Stimulated activated CD4-positive, alpha-beta T cell treated with anti-CD3 and anti-CD28 coated beads, Interleukin-1b, Interleukin-23, amount 100 ng/mL, for 4 hours (primary cell): ENCODE measurements around the gene DNAJB13.

Source experiments
- DNase-seq, 2 donors: peaks; one replicate each; pipeline ENCODE4 v3.0.0-alpha.2; 2020; ENCODE audit warnings: low read depth in 2 of 2

Gene DNAJB13

DNA sequence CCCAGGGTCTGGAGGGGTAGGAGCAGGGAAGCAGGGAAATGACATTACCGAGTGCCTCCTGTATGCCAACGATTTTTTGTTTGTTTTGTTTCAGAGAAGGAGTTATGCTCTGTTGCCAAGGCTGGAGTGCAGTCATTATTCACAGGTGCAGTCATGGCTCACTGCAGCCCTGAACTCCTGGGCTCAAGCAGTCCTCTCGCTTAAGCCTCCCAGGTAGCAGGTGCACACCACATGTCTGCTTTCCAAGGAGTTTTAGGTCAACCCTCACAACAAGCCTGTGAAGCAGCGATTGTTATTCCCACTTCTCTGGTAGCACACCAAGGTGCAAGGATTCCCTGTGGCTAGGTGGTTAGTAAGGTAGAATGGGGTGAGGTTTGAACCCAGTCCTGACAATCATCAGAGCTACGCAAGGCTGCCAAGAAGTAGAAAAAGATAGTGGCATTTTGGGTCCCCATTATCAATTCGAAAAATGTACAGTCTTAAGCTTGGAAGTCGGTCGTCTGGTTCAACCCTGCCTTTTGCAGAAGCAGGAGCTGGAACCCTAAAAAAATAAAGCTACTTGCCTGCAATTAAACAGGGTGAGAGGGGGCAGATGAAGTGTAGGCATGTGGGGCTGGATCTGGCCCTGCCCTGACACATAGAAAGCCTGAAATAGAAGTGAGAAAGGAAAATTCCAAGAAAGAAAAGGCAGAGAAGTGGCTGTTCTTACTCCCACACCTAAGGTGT lies 48.9 kb downstream of the DNAJB13 start:
- DNase-seq, result no peak

- DNase-seq, result no peak
Measured at GRCh38 chr11:74000307-74001133, 49.7 kb downstream of the DNAJB13 start.

DNA sequence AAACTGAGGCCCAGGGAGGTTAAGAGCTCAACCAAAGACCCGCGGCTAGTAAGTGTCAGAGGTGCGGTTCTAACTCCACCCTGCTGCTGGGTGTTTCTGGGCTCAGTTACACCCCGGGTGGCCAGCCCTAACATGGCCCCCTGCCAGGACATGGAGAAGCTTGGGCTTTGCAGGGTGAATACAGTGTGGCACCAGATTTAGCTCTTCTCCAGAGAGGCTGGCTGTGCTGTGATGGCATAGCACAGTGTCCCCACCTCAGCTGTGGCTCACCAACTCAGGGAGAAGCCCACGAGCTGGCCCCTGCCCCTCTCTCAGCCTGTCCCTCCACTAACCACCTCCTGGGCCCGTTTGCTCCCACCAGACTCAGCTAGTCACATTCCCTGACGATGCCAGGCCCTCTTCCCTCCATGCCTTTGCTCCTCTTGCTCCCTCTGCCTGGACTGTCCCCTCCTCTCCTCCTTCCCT lies 51.0 kb downstream of the DNAJB13 start:
- no peak for DNase-seq

- no peak for DNase-seq
Measured at GRCh38 chr11:74002832-74003231, 52.0 kb downstream of the DNAJB13 start.

GRCh38 chr11:74004046-74004695 lies 53.3 kb downstream of the DNAJB13 start:
- DNase-seq, result no peak

GRCh38 chr11:74004759-74005615 lies 54.2 kb downstream of the DNAJB13 start:
- DNase-seq, result peak; percentile 53 to 69

DNA sequence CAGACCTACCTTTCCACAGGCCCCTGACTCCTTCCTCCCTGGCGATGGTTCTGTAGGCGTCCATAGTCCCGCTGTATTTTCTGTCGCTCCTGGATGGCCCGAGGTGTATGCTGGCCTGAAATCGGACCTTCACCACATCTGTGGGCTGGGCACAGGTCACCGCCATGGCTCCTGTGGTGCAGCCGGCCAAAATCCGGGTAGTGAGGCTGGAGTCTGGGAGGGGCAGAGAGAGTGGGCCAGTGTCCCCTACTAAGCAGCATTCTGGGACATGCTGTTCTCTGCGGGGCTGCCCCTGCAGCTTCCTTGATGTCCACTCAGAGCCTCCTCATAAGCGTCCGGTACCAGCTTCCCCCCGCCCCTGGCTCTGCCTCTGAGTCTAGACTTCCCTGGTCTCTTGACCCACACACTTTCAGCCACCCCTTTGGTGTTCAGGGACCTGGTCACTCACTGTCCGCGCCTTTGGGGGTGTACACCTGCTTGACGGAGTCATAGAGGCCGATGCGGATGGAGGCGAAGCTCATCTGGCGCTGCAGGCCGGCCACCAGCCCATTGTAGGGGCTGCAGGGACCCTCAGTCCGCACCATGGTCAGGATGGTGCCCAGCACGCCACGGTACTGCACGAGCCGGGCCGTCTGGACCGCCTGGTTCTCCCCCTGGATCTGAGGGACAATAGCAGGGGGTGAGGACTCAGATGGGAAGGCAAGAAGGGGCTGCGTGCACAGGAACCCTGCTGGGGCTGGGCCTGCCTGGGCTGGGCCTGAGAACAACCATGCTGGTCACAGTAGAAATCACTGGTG lies 55.1 kb downstream of the DNAJB13 start:
- DNase-seq, result no peak

DNA sequence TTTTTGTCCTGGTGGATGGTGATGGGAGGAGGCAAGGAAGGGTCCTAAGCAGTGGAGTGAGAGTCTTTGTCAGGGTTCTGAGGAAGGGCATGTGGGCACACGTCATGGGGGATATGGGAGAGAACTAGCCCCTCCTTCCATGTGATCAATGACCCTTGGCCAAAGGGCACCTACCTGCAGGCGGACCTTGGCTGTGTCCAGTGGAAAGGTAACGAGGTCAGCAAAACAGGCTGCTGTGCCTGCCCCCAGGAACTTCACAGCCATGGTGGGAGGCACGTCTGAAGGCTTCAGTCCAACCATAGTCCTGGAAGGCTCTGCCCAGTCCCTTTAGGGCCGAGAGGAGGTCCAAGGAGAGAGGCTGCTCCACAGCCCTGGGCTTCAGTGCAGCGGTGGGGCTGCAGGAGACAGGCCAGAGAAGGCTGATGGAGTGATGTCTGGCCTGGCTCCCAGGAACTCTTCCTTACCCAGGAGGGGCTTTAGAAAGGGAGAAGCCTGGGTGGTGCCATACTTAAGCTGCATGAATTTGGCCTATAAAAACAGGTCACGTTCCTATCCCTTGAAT lies 56.0 kb downstream of the DNAJB13 start:
- DNase-seq, result no peak

DNA sequence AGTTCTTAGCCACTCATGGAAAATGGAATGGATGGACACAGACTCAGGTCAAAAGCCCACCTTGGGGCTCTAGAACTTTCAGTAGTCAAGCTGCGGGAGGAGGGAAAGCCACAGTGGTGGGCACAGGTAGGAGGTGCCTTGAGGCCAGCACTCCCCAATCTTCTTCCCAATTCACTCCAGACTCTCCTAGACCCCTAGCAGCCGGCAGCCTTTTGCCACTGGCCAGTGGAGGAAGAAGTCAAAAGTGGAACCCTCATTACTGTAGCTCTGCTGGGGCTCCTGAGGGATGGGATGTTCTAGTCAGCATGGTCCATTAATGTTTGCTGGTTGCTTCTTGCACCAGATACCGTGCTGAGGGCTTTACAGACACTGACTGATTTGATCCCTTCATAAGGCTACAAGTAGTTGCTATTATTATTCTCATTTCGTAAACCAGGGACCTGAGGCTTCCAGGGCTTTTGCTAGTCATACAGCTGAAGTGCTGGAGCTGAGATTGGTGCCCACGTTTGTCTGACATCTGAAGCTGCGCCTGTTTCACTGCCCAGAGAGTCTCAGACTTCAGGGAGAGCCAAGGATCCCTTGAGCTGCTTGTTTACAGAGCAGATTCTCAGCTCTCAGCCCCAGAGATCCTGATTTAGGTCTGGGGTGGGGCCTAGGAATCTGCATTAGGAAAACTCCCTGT lies 57.0 kb downstream of the DNAJB13 start:
- no peak for DNase-seq

DNA sequence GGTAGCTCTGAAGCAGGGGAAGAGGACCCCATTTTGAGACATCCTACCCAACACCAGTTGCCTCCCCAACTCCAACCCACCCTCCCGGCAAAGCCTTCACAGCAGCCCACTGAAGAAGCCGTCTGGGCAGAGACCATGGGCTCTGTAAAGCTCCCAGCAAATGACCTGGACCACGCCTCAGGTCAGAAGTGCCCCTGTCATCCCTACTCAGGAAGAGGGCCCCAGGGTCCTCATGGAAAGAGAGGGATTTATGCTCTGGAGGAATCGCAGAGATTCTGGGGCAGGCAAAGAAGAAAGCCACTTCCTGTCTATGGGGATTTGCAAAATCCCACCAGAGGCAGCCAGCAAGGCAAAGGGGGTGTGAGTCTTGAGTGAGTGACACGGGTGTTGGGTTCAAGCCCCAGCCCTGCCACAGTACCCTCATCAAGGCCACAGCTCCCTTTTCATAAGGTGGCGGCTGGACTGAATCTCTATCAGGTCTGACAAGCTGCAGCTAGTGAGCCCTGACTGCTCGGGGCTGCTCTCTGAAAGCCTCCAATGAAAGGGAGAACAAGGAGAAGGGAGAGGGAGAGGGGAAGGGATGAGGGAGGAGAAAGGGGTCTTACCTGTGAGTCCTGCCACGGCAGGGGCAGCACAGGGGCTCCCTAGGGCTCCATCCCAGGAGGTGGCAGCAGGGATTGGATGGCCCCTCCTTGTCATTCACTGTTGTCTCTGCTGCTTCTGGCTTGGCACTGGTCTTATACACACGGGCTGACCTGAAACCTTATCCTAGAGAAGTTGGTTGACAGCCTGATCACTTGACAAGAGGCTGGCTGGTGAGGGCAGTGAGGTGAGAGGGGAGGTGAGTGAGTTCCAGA lies 57.8 kb downstream of the DNAJB13 start, which contains the start of gene UCP3:
Gene UCP3 (minus strand): TSS at position 713 of the 857 bp plus-strand sequence. CDS start 2,043 bp downstream, outside the sequence.
- no peak for DNase-seq

- no peak for DNase-seq
Measured at GRCh38 chr11:74009230-74009547, 58.4 kb downstream of the DNAJB13 start.

- no peak for DNase-seq
Measured at GRCh38 chr11:74009675-74010305, 59.0 kb downstream of the DNAJB13 start.

- DNase-seq, result no peak
Measured at GRCh38 chr11:74010306-74011300, 59.8 kb downstream of the DNAJB13 start.

DNA sequence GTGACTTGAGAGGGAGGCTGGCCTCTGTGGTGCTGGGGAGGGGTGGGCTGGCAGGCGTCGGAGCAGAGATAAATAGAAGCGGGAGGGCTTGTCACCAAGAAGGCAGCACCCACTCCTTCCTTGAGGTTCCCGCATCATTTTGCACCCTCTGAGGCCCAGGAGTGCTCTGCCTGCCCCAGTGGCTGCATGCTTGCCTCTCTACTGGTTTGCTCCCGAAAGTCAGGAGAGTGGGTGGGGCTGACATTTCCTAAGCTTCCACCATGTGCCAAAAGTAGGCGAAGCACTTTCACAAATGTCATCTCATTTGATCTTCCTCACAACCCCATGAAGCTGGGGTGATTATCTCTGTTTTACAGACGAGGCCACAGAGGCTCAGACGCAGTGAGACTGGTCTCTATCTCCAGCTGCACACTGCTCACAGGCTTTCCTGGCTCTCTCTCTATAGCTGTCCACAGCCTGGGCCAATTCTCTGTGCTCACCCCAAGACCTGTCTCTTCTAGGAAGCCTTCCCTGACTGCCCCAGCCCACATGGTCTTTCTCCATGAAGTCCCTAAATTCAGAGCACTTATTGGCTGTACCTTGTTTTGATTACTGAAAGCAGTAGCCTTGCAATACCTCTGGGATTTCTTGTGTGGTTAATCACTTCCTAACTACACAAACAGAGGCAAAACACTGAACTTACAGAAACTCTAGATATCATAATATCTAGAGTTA lies 60.7 kb downstream of the DNAJB13 start:
- DNase-seq, result no peak

DNA sequence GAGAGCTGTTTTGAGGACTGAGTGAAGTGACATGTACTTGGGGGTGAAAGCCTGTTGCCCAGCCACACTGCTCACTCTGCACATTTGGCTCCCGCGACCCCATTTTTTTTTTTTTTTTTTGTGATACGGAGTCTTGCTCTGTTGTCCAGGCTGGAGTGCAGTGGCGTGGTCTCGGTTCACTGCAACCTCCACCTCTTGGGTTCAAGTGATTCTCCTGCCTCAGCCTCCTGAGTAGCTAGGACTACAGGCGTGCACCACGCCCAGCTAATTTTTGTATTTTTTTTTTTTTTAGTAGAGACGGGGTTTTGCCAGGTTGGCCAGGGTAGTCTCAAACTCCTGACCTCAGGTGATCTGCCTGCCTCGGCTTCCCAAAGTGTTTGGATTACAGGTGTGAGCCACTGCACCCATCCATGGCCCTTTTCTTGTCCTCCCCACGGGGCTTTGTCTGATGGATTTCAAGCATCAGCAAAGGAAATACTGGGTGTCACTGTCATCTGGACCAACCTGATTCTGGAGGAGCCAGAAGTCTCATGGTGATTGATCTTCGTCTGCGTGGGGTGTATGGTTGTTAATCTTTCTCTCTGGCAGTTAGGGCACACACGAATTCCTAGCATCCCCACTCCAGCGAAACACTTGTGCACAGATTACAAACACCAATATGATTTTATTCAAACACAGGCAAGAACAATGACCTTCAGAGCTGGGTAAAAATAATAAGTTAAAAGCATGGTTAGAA lies 61.4 kb downstream of the DNAJB13 start:
- DNase-seq, result no peak

- DNase-seq, result no peak
Measured at GRCh38 chr11:74013141-74013540, 62.3 kb downstream of the DNAJB13 start.
